ENCODE results near the gene SHANK3.

SHANK3 gene

GRCh38 chr22:50713571-50714056 is 41.0 kb downstream of the SHANK3 start:
- no peak for TF ChIP-seq ZFX (IDR thresholded peaks at IDR 0.05)
- TF ChIP-seq CTCF (conservative IDR thresholded peaks at IDR 0.05): no peak
- no peak overlapping the region for H3K27ac ChIP-seq

- TF ChIP-seq ZFX (IDR thresholded peaks at IDR 0.05): no peak
- no peak for TF ChIP-seq CTCF (conservative IDR thresholded peaks at IDR 0.05)
- H3K27ac ChIP-seq: no peak overlapping the region
Measured at GRCh38 chr22:50714150-50714549, 41.5 kb downstream of the SHANK3 start.

- no peak overlapping the region for H3K27ac ChIP-seq
- TF ChIP-seq ZFX (IDR thresholded peaks at IDR 0.05): no peak
- no peak for TF ChIP-seq CTCF (conservative IDR thresholded peaks at IDR 0.05)
Measured at GRCh38 chr22:50714631-50715179, 42.1 kb downstream of the SHANK3 start.

- no peak overlapping the region for H3K27ac ChIP-seq
- TF ChIP-seq ZFX (IDR thresholded peaks at IDR 0.05) (no peak), CTCF (conservative IDR thresholded peaks at IDR 0.05) (no peak)
Measured at GRCh38 chr22:50715250-50715649, 42.6 kb downstream of the SHANK3 start.

GRCh38 chr22:50715776-50716175 is 43.2 kb downstream of the SHANK3 start:
- no peak for TF ChIP-seq CTCF (conservative IDR thresholded peaks at IDR 0.05)
- TF ChIP-seq ZFX (IDR thresholded peaks at IDR 0.05): no peak

GRCh38 chr22:50716290-50717024 is 43.8 kb downstream of the SHANK3 start:
- H3K27ac ChIP-seq: no peak overlapping the region
- TF ChIP-seq ZFX (IDR thresholded peaks at IDR 0.05): no peak

More at GRCh38 chr22:50715776-50716175, 43.2 kb downstream of the SHANK3 start:
- no peak overlapping the region for H3K27ac ChIP-seq

GRCh38 chr22:50717709-50718351 is 45.2 kb downstream of the SHANK3 start:
- no peak for TF ChIP-seq ZFX (IDR thresholded peaks at IDR 0.05)
- TF ChIP-seq CTCF (conservative IDR thresholded peaks at IDR 0.05): no peak
- no peak overlapping the region for H3K27ac ChIP-seq
